GM23338 (cell line): ENCODE data around the gene SLC29A2. TPM values are rescaled to one million over a fixed set of nuclear protein-coding genes. Genes with fewer than 3 reads are reported as not detected.
A peak's percentile ranks its signal among the peaks of the same experiment; 100 is the strongest.

Experiments
- ATAC-seq: fragments of 200-7000 bp; cut with Tn5 transposase; 3 replicates; pipeline ENCODE4 v1.9.1; 2020
- DNase-seq: peaks from one replicate; pipeline ENCODE4 v3.0.0-alpha.2; 2015; ENCODE audit warnings: low spot score
- H2AFZ ChIP-seq: fragments of 200-600 bp; sonication (generic); 2 replicates; pipeline ENCODE4 v1.8.0; 2016; ENCODE audit warnings: antibody characterized with exemption, mild to moderate bottlenecking, moderate library complexity
- H3F3A ChIP-seq: fragments of 200-600 bp; sonication (generic); replicated peaks from 2 replicates; pipeline ENCODE4 v1.8.0; 2017; ENCODE audit warnings: antibody characterized with exemption, mixed run types, low read depth
- H3K27ac ChIP-seq: fragments of 200-600 bp; sonication (generic); 2 replicates; pipeline ENCODE4 v1.6.1; 2016; ENCODE audit warnings: low read depth
- H3K27me3 ChIP-seq: fragments of 200-600 bp; sonication (generic); 2 replicates; pipeline ENCODE4 v1.8.0; 2016; ENCODE audit warnings: mild to moderate bottlenecking, mixed run types, moderate library complexity; ENCODE audit not compliant: insufficient read depth
- H3K36me3 ChIP-seq: fragments of 200-600 bp; sonication (generic); 2 replicates; pipeline ENCODE4 v1.8.0; 2016; ENCODE audit warnings: mild to moderate bottlenecking; ENCODE audit not compliant: insufficient read depth
- H3K4me1 ChIP-seq: fragments of 200-600 bp; sonication (generic); 2 replicates; pipeline ENCODE4 v1.8.0; 2016; ENCODE audit warnings: mild to moderate bottlenecking, moderate library complexity; ENCODE audit not compliant: insufficient read depth
- H3K4me2 ChIP-seq: fragments of 200-600 bp; sonication (generic); 2 replicates; pipeline ENCODE4 v1.7.1; 2017; ENCODE audit warnings: mixed run types
- H3K4me3 ChIP-seq: fragments of 200-600 bp; sonication (generic); 2 replicates; pipeline ENCODE4 v1.6.1; 2016; ENCODE audit warnings: mixed run types
- H3K79me2 ChIP-seq: fragments of 200-600 bp; sonication (generic); replicated peaks from 2 replicates; pipeline ENCODE4 v1.8.0; 2017; ENCODE audit warnings: mild to moderate bottlenecking; ENCODE audit not compliant: insufficient read depth
- H3K9me2 ChIP-seq: fragments of 200-600 bp; sonication (generic); 2 replicates; pipeline ENCODE4 v1.8.0; 2017; ENCODE audit not compliant: insufficient read depth
- H4K20me1 ChIP-seq: fragments of 200-600 bp; sonication (generic); replicated peaks from 2 replicates; pipeline ENCODE4 v1.8.0; 2017; ENCODE audit warnings: mild to moderate bottlenecking; ENCODE audit not compliant: insufficient read depth
- H3K27ac Mint-ChIP-seq: 2 replicates; pipeline ENCODE4 v1.8.0; 2020; ENCODE audit warnings: inconsistent platforms, mild to moderate bottlenecking, moderate library complexity, mixed read lengths
- H3K27me3 Mint-ChIP-seq: 3 replicates; pipeline ENCODE4 v1.8.0; 2022; ENCODE audit warnings: low read depth, mild to moderate bottlenecking, moderate library complexity, mixed read lengths, inconsistent platforms; ENCODE audit not compliant: insufficient read depth, poor library complexity
- H3K36me3 Mint-ChIP-seq: 3 replicates; pipeline ENCODE4 v1.8.0; 2021; ENCODE audit warnings: low read depth, mild to moderate bottlenecking, inconsistent platforms, moderate library complexity, mixed read lengths
- H3K4me1 Mint-ChIP-seq: 3 replicates; pipeline ENCODE4 v1.8.0; 2020; ENCODE audit warnings: mild to moderate bottlenecking, inconsistent platforms, mixed read lengths
- H3K4me3 Mint-ChIP-seq: 3 replicates; pipeline ENCODE4 v1.8.0; 2021; ENCODE audit warnings: moderate library complexity, mild to moderate bottlenecking, inconsistent platforms, mixed read lengths
- H3K9me3 Mint-ChIP-seq: 3 replicates; pipeline ENCODE4 v1.8.0; 2020; ENCODE audit warnings: moderate library complexity, mild to moderate bottlenecking, inconsistent platforms, mixed read lengths
- CREB1 ChIP-seq: fragments of 250-450 bp; sonication (Bioruptor Pico); IDR thresholded peaks from 2 replicates; pipeline ENCODE4 v1.5.0; 2020; ENCODE audit warnings: low read depth, mild to moderate bottlenecking, moderate library complexity
- EZH2phosphoT487 ChIP-seq: fragments of 200-600 bp; sonication (generic); IDR thresholded peaks from one replicate; pipeline ENCODE4 v1.8.1; 2018; ENCODE audit warnings: antibody characterized with exemption; ENCODE audit not compliant: unreplicated experiment
- NANOG ChIP-seq: IDR thresholded peaks from 2 replicates; pipeline ENCODE4 v1.6.1; 2016; ENCODE audit warnings: antibody characterized with exemption, borderline replicate concordance
- POLR2AphosphoS5 ChIP-seq: IDR thresholded peaks from 2 replicates; pipeline ENCODE4 v1.6.1; 2016; ENCODE audit warnings: antibody characterized with exemption, low read depth
- STAT1 ChIP-seq: IDR thresholded peaks from one replicate; pipeline ENCODE4 v1.6.1; 2016; ENCODE audit warnings: antibody characterized with exemption; ENCODE audit not compliant: unreplicated experiment
- ZNF331 ChIP-seq: fragments of 250-450 bp; sonication (Bioruptor Pico); IDR thresholded peaks from 2 replicates; pipeline ENCODE4 v1.5.0; 2020; ENCODE audit warnings: low read depth, mild to moderate bottlenecking, moderate library complexity
- polyA plus RNA-seq: library from polyadenylated mRNA; unstranded; fragments of >200 nt; fragmentation: Nextera tagmentation; extraction: Ambion mirVana; gene quantifications from 2 replicates; pipeline ENCODE4 v1.2.1, GENCODE V29; 2016
- total RNA-seq: library from RNA; depleted of rRNA; stranded (reverse); fragments of >200 nt; shearing (Covaris generic); gene quantifications from 2 replicates; pipeline ENCODE4 v1.2.3, GENCODE V29; 2014
- TF ChIP-seq, protein P1 (sequence below): fragments of 250-450 bp; sonication (Bioruptor Pico); IDR thresholded peaks from 2 replicates; pipeline ENCODE4 v1.5.0; 2020; ENCODE audit warnings: mild to moderate bottlenecking, moderate library complexity
- TF ChIP-seq, protein P2 (sequence below): IDR thresholded peaks from 2 replicates; pipeline ENCODE4 v1.6.1; 2016; ENCODE audit warnings: antibody characterized with exemption

The SLC29A2 gene
- total and polyA plus RNA-seq, 2 experiments from 2014 or later: 26.0 to 31.1 TPM

DNA sequence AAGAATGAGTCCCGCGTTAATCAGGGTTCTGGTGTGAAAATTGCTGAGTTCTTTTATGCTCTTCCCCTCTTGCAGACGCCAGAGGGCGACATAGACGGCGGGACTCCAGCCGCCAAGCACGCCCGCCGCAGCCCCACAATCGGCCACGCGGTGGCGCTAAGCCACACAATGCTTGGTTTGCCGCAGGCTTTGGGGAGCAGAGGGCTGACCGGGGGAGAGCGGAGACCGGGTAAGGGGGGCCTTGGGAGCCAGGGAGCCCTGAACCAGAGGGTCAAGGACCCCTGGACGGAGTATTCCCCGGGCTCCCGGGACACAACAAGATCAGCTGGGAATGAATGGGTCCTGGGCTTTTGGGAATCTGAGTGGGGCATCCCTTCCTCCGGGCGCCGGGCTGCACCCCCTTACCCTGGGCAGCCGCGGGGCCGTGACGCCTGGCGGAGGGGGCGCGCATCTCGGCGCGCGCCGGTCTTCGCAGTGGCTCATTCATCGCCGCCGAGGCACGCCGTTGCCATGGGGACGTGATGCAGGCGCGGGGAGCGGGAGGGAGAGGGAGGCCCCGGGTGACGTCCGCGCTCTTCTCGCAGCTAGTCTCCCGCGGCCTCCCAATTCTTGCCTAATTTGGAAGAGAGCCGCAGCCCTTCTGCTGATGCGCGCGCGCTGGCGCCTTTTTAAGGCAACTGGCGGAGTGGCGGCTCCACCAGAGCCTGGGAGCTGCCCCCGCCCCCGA, 37.1 kb upstream of the SLC29A2 start (continued):
- TF ChIP-seq, protein P1, sequence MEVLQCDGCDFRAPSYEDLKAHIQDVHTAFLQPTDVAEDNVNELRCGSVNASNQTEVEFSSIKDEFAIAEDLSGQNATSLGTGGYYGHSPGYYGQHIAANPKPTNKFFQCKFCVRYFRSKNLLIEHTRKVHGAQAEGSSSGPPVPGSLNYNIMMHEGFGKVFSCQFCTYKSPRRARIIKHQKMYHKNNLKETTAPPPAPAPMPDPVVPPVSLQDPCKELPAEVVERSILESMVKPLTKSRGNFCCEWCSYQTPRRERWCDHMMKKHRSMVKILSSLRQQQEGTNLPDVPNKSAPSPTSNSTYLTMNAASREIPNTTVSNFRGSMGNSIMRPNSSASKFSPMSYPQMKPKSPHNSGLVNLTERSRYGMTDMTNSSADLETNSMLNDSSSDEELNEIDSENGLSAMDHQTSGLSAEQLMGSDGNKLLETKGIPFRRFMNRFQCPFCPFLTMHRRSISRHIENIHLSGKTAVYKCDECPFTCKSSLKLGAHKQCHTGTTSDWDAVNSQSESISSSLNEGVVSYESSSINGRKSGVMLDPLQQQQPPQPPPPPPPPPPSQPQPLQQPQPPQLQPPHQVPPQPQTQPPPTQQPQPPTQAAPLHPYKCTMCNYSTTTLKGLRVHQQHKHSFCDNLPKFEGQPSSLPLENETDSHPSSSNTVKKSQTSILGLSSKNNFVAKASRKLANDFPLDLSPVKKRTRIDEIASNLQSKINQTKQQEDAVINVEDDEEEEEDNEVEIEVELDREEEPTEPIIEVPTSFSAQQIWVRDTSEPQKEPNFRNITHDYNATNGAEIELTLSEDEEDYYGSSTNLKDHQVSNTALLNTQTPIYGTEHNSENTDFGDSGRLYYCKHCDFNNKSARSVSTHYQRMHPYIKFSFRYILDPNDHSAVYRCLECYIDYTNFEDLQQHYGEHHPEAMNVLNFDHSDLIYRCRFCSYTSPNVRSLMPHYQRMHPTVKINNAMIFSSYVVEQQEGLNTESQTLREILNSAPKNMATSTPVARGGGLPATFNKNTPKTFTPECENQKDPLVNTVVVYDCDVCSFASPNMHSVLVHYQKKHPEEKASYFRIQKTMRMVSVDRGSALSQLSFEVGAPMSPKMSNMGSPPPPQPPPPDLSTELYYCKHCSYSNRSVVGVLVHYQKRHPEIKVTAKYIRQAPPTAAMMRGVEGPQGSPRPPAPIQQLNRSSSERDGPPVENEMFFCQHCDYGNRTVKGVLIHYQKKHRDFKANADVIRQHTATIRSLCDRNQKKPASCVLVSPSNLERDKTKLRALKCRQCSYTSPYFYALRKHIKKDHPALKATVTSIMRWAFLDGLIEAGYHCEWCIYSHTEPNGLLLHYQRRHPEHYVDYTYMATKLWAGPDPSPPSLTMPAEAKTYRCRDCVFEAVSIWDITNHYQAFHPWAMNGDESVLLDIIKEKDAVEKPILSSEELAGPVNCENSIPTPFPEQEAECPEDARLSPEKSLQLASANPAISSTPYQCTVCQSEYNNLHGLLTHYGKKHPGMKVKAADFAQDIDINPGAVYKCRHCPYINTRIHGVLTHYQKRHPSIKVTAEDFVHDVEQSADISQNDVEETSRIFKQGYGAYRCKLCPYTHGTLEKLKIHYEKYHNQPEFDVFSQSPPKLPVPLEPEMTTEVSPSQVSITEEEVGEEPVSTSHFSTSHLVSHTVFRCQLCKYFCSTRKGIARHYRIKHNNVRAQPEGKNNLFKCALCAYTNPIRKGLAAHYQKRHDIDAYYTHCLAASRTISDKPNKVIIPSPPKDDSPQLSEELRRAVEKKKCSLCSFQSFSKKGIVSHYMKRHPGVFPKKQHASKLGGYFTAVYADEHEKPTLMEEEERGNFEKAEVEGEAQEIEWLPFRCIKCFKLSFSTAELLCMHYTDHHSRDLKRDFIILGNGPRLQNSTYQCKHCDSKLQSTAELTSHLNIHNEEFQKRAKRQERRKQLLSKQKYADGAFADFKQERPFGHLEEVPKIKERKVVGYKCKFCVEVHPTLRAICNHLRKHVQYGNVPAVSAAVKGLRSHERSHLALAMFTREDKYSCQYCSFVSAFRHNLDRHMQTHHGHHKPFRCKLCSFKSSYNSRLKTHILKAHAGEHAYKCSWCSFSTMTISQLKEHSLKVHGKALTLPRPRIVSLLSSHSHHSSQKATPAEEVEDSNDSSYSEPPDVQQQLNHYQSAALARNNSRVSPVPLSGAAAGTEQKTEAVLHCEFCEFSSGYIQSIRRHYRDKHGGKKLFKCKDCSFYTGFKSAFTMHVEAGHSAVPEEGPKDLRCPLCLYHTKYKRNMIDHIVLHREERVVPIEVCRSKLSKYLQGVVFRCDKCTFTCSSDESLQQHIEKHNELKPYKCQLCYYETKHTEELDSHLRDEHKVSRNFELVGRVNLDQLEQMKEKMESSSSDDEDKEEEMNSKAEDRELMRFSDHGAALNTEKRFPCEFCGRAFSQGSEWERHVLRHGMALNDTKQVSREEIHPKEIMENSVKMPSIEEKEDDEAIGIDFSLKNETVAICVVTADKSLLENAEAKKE (CRISPR knock-in tag): no peak
- TF ChIP-seq ZNF331 (CRISPR knock-in tag): no peak
- TF ChIP-seq EZH2phosphoT487: no peak
- TF ChIP-seq CREB1 (CRISPR knock-in tag): peak; percentile 86
- TF ChIP-seq STAT1: no peak

DNA sequence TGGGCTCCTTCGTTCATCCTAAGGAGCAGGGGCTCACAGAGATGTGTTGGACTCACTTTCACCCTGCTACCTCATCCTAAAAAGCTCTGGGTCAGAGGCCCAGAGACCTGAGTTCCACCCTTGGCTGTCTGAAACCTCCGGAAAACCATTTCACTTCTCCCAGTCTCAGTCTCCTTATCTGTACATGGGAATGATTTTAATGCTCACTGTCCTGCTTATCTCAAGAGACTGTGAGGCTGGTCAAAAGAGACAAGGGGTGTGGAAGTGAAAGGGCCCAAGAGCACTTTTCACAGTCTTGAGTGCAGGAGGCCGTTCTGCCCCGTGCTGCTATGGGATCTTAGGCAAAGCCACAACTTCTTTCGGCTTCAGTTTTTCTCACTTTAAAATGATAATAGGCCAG, 36.1 kb upstream of the SLC29A2 start:
- Histone ChIP-seq H3K27ac (no peak overlapping the region), H3K4me3 (no peak overlapping the region), H4K20me1 (no peaks in the 10 kb centered on the region), H3K79me2 (peaks cover 9% of the 10 kb centered on the region; the same call in 1 of the 2 replicates), H3K36me3 (no peaks in the 10 kb centered on the region), H3K4me1 (peaks cover 9% of the 10 kb centered on the region; the same call in 1 of the 2 replicates), H3K4me2 (no peak overlapping the region), H3K27me3 (no peaks in the 10 kb centered on the region), H3F3A (peaks cover 5% of the 10 kb centered on the region; the same call in 1 of the 2 replicates), H2AFZ (no peak overlapping the region), H3K9me2 (no peaks in the 10 kb centered on the region)
- Mint-ChIP-seq H3K4me1 (peaks cover 13% of the 10 kb centered on the region), H3K4me3 (no peak overlapping the region), H3K27me3 (peaks cover 3% of the 10 kb centered on the region), H3K36me3 (no peaks in the 10 kb centered on the region; the same call in 2 of the 3 replicates), H3K27ac (no peak overlapping the region), H3K9me3 (no peaks in the 10 kb centered on the region)
- no peak for DNase-seq
- ATAC-seq: no peak
- TF ChIP-seq ZNF331 (CRISPR knock-in tag) (no peak), NANOG (no peak), POLR2AphosphoS5 (no peak)
- TF ChIP-seq, protein P2, sequence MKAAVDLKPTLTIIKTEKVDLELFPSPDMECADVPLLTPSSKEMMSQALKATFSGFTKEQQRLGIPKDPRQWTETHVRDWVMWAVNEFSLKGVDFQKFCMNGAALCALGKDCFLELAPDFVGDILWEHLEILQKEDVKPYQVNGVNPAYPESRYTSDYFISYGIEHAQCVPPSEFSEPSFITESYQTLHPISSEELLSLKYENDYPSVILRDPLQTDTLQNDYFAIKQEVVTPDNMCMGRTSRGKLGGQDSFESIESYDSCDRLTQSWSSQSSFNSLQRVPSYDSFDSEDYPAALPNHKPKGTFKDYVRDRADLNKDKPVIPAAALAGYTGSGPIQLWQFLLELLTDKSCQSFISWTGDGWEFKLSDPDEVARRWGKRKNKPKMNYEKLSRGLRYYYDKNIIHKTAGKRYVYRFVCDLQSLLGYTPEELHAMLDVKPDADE: no peak
- TF ChIP-seq, protein P1 (CRISPR knock-in tag): no peak
